ENCODE results near the gene CD44.

CD44 gene

DNA sequence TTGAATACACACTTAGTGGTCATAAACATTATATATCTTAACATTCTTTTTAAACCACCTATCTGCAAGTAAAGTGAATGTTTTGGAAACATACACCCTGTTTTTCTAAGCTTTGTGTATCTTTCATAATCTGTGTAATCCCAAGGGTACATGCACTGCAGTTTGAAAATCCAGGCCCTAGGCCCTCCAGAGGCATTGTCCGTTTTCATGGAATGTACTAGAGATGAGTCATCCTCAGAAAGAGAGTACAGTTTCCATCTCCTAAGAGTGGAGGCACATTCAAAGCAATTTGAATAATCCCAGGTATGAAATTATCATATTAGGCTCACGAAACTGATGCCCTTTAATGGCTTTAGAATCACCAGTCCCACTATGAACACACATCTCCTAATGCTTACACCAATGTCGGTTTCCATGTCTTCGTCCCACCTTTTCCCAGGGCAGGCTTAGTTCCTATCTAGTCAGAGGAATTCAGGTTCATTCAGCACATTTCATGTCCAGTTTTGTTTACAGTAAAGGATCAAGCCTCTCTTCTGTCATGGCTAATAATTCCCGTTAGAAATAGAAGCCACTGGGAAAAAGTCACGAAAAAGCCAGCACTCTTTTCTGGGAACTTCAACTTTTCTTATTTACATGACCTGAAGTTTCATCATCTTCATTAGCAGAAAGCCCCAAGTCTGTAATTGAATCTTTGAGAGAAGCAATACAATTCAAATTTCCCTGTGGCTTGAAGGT, 39.5 kb upstream of the CD44 start:
- DNase-seq (ENCODE audit: low read depth, low spot score), result peak; percentile 75
- TF ChIP-seq, protein P1, sequence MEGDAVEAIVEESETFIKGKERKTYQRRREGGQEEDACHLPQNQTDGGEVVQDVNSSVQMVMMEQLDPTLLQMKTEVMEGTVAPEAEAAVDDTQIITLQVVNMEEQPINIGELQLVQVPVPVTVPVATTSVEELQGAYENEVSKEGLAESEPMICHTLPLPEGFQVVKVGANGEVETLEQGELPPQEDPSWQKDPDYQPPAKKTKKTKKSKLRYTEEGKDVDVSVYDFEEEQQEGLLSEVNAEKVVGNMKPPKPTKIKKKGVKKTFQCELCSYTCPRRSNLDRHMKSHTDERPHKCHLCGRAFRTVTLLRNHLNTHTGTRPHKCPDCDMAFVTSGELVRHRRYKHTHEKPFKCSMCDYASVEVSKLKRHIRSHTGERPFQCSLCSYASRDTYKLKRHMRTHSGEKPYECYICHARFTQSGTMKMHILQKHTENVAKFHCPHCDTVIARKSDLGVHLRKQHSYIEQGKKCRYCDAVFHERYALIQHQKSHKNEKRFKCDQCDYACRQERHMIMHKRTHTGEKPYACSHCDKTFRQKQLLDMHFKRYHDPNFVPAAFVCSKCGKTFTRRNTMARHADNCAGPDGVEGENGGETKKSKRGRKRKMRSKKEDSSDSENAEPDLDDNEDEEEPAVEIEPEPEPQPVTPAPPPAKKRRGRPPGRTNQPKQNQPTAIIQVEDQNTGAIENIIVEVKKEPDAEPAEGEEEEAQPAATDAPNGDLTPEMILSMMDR (IDR thresholded peaks at IDR 0.05; ENCODE audit: low read depth, low read length), result no peak
- no peak overlapping the region for H3K4me3 ChIP-seq (ENCODE audit: low read depth, low read length)
- in situ Hi-C loops (cut with HindIII; ENCODE audit: low sequenced_read_pairs), result no loop called here

DNA sequence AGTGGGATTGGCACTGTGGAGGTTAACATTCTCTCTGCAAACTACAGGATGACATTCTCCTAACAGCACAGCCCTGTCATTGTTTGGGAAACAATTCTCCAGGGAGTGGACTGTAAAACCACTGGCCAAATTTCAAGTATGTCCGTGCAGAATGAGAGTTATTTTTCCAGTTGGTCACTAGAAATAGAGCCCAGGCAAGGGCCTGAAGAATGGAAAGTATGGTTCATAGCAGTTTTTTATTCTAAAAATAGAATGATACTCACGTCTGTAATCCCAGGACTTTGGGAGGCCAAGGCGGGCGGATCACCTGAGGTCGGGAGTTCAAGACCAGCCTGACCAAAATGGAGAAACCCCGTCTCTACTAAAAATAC, 39.0 kb upstream of the CD44 start:
- TF ChIP-seq, protein P1 (IDR thresholded peaks at IDR 0.05; ENCODE audit: low read depth, low read length), result no peak
- in situ Hi-C loops (cut with HindIII; ENCODE audit: low sequenced_read_pairs), result no loop called here

DNA sequence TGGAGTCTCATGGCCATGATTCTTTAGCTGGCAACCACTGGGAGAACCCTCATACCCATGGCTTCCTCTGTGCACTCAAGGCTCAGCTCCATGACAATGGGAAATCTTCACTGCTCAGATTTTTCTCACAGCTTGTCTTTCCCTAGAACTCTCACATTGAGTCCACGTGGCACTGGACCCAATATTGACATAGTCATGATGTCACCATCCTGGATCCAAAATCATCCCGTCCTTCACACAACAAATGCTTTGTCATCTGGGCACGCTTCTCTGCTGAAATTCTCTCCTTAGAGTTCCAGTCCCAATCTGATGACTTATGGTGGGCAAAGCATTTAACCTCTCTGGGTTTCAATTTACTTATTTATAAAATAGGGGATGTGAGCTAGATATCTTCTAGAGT, 37.7 kb upstream of the CD44 start:
- no peak for DNase-seq (ENCODE audit: low read depth, low spot score)
- in situ Hi-C loops (cut with HindIII; ENCODE audit: low sequenced_read_pairs), result no loop called here
- TF ChIP-seq, protein P1 (IDR thresholded peaks at IDR 0.05; ENCODE audit: low read depth, low read length), result no peak
- H3K4me3 ChIP-seq (ENCODE audit: low read depth, low read length), result no peak overlapping the region

More for the DNA sequence above, 39.0 kb upstream of the CD44 start:
- no peak overlapping the region for H3K4me3 ChIP-seq (ENCODE audit: low read depth, low read length)
- peak; percentile 88 for DNase-seq (ENCODE audit: low read depth, low spot score)

DNA sequence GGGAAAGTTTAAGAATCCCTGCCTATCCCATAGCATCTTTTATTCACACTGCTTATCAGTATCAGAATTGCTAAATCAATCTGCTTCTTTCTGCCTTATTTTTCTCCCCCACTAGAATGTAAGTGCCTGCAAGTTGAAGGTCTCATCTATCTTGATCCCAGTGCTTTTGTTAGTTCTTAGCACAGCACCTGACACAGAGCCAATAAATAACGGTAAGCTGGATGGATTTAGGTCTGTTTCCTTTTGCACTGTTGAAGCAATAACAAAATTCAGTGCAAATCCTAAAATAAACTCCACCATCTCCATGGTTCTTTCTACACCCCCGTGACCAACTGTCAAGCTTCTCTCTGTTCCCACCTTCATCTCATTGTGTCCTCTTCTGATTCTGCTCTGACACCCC, 36.7 kb upstream of the CD44 start:
- in situ Hi-C loops (cut with HindIII; ENCODE audit: low sequenced_read_pairs), result no loop called here
- no peak overlapping the region for H3K4me3 ChIP-seq (ENCODE audit: low read depth, low read length)
- DNase-seq (ENCODE audit: low read depth, low spot score), result no peak
- TF ChIP-seq, protein P1 (IDR thresholded peaks at IDR 0.05; ENCODE audit: low read depth, low read length), result no peak

DNA sequence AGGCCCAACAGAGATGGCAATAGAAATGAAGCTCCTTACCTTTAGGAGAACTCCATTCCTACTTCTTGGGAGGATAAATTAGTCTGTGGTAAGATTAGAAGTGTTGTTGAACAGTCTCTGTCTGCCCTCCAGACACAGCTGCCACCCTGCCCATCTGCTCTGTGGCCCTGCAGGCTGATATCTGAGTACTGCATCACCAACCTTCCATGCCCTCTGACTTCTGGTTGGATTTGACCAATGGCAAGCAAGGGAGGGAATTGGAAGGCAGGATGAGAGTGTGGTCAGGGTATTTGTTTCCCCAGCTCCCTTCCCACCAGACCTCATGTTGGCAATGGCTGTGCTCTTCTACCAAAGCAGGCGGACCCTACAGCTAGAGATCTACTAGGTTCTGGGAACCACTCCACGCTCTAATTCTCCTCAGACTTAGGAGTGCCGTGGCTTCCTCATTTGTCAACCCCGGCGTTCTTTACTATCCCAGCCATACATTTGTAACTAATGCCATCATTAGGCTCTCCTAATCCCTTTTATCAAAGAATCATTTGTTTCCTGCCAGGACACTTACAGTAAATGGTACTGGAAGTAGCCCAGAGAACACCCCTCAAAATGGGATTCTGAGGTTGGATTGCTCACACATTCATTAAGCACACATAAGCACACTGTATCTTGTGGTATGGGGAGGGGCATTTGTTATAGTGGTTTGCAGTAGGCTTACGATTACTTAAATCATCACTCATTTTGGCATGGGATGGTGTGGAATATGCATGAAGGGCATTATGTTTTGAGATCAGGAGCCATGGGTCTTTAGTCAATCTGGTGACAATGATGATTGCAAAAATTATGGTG, 35.4 kb upstream of the CD44 start:
- no peak overlapping the region for H3K4me3 ChIP-seq (ENCODE audit: low read depth, low read length)
- in situ Hi-C loops (cut with HindIII; ENCODE audit: low sequenced_read_pairs), result no loop called here
- peak; percentile 92 for DNase-seq (ENCODE audit: low read depth, low spot score)
- TF ChIP-seq, protein P1 (IDR thresholded peaks at IDR 0.05; ENCODE audit: low read depth, low read length), result no peak

DNA sequence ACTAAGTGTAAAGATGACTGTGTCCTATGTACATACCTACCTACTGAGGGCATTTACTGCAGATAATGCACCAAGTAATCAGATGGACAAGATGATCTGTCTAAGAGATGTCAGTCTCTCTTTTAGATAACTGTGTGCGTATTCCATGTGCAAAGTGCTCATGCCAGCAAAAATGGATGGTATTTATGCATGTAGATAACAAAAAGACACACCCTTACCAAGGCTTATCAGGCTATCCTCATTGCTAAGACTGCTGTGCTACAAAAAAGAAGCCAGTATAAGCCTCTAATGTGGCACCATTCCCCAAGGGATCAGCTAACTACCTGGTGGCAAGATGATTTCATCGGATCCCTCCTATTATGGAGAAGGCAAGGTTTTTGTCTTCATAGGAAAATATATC, 34.3 kb upstream of the CD44 start:
- no peak overlapping the region for H3K4me3 ChIP-seq (ENCODE audit: low read depth, low read length)
- DNase-seq (ENCODE audit: low read depth, low spot score), result no peak
- TF ChIP-seq, protein P1 (IDR thresholded peaks at IDR 0.05; ENCODE audit: low read depth, low read length), result no peak
- in situ Hi-C loops (cut with HindIII; ENCODE audit: low sequenced_read_pairs), result no loop called here
